ENCODE data around the gene TMEM94. TPM values are rescaled to one million over a fixed set of nuclear protein-coding genes. Genes with fewer than 3 reads are reported as not detected.

Gene TMEM94
- total and polyA plus RNA-seq, 2 of the 8 experiments (the other 6 are each of a cell fraction or from before 2014, with no cell fraction given) = 54.8 to 69.9 TPM

DNA sequence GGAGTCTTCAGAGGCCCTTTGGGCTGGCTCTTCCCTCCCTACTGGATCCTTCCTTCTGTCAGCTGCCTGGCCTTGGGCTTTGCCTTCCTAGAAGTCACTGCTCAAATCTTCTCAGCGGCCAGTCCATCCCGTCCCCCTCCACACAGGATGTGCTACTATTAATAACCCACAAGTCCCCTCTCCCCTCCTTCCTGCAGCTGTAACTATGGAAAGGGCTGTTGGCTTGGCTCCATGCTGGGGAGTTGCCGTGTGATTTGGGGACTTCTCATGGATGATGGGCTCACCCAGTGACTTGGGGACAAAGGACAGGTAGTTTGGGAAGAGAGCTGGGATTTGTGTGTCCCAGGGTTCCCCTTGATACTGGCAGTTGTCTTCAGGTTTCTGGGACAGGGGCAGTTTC, 19.4 kb downstream of the TMEM94 start (continued):
- TF ChIP-seq CTBP2 (IDR thresholded peaks at IDR 0.05; ENCODE audit: borderline replicate concordance, insufficient read depth, insufficient read length, low read length) (no peak), BRCA1 (IDR thresholded peaks at IDR 0.05; ENCODE audit: low read depth, low read length) (no peak), SRF (IDR thresholded peaks at IDR 0.05; ENCODE audit: low read depth, low read length) (no peak), SAP30 (IDR thresholded peaks at IDR 0.05; ENCODE audit: insufficient read depth, insufficient replicate concordance, low read length) (no peak)

All from H1 (cell line).